Activated T-cell treated with anti-CD3 and anti-CD28 coated beads for 48 hours (primary cell): ENCODE data around the gene CMYA5.
"Not testable (repeated sequence)": the region's sequence is repeated elsewhere in the genome, so short reads cannot be mapped to it uniquely, and the experiment has no call there.

ENCODE experiments used
- DNase-seq: peaks from one replicate; pipeline ENCODE4 v3.0.0-alpha.2; 2020; ENCODE audit warnings: low read depth

Gene CMYA5

DNA sequence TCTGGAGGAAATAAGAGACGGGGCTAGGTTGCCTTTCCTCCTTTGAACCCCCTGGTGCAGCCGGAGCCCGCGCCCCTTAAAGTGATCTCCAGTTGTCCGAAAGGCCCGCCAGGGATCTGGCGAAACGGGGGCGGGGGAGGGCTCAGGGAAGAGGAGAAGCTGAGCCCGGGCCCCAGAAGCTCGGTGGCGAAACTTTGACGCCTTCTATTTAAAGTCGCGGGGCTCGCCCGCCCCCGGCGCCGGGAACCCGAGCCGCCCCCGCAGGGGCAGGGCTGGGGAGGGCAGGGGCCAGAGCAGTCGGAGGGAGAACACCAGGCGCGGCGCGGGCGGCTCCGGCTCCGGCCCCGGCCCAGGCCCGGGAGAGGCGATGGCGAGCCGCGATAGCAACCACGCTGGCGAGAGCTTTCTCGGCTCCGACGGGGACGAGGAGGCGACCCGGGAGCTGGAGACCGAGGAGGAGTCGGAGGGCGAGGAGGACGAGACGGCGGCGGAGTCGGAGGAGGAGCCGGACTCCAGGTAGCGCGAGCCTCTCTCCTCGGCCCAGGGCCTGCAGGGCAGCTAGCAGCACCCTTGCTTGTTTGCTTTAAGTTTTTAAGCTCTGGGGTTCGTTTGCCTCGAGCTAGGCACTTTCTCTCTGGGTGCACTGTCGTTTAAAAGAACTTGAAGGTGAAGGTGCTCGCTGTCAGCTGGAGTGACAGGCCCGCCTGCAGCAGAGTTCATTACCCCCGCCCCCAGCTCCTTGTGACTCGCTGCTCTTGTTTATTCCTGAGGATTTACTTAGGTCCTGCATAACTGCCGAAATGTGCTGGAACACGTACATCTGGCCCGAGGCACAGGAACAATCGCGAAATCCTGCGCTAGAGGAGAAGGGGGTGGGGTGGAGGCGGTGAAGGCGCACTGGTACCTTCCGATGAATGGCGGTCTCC lies at the start of gene CMYA5:
CMYA5 (plus strand) TSS at position 296 of the 926 bp plus-strand sequence; CDS start at position 368, 72 bp downstream.
- no peak for DNase-seq

DNA sequence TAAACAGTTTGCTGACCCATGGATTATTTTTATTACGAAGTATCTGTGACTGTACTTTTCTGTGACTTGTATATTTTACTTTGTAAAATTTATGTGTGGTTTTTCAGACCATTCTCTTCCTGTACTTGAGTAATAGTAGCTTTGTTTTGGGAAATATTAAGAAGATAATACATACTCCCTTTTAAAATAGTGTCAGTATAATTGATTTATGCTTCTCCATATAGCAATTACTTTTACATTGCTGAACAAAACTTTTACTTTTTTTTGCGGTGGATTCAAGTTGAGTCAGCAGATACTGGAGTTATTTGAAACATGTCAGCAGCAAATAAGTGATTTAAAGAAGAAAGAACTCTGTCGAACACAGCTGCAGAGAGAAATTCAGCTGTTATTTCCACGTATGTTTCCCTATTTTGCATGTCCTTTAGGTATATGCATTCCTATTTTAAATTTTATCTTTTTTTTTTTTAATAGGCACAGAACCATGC lies 49.0 kb upstream of the CMYA5 start:
- no peak for DNase-seq

DNA sequence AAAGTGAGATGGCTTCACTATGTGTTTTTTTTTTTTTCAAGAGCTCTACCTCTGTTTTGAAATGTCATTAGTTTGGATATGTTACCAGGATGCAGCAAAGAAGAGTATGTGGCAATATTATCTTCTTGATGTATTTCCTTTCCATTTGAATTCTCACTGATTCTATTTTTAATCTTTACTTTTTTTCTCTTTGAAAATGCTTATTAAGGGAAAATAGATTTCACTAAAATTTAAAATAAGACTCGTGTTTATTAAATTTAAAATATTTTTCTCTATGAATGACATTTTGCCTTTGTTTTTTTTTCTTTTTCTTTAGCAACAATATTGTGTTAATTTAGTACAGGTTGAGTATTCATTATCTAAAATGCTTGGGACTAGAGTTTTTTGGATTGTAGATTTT lies 48.2 kb upstream of the CMYA5 start:
- DNase-seq, result no peak

DNA sequence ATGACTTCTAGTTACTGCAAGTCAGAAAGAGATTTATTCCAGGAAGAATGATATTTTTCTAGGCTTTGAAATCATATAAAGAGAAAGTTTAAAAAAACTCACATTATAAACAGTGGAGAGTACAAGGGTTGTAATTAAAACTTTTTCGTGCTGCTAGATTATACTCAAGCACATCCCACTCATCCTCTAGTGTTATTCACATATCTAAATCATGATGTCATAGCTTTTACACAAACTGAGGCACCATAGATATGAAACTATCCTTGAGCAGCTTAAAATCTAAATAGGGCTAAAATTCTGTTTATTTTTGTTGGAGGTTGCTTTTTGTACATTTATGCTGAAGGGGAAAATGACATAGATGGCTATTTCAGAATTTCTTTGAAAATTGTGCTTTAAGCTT lies 47.4 kb upstream of the CMYA5 start:
- DNase-seq, result no peak

DNA sequence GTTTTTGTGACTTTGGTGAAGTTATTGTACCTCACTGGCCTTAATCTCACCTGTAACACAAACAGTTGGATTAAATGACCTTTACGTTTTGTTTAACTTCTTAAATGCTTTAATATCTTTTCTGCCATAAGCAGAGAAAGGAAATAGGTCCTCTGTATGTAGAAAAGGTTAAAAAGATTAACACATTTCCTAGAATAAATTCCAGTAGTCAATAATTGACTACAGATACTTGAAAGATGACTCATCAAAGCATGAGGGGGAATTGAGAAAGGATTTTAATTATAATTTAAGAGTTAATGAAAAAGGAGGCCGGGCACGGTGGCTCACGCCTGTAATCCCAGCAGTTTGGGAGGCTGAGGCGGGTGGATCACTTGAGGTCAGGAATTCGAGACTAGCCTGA lies 35.8 kb upstream of the CMYA5 start:
- DNase-seq, result no peak

DNA sequence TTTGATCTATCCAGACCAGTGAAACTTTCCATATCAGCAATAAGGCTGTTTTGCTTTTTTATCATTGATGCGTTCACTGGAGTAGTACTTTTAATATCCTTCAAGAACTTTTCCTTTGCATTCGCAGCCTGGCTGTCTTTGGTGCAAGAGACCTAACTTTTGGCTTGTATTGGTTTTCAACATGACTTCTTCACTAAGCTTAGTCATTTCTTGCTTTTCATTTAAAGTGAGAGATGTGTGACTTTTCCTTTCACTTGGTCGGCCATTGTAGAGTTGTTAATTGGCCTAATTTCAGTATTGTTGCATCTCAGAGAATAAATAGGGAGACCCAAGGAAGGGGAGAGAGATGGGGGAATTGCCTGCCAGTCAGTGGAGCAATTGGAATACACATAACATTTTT lies 26.4 kb upstream of the CMYA5 start:
- DNase-seq, result no peak

DNA sequence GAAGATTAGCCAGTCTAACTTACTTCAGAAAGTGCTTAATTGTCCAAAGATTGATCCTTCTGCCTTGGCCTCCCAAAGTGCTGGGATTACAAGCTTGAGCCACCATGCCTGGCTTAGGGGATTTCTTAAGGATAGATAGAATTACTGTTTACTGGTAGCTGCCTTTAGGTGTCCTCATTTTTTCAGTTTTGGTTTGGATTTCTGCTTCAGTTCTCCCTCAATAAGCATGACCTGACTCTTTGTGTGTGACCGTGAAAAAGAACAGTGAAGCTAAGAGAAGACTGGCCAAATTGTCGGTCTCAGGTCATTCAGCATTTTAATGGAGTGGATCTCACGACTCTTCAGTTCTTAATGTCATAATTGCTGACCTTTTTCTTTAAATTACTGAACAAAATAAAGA lies 22.9 kb upstream of the CMYA5 start:
- DNase-seq, result no peak

DNA sequence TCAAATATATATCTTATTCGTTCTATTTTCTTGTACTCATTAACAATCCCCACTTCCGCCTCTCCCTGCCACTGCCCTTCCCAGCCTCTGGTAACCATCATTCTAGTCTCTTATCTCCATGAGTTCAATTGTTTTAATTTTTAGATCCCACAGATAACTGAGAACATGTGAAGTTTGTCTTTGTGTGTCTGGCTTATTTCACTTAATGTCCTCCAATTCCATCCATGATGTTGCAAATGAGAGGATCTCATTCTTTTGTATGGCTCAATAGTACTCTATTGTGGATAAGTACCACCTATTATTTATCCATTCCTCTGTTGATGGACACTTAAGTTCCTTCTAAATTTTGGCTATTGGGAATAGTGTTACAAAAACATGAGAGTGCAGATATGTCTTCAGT lies 17.2 kb upstream of the CMYA5 start:
- DNase-seq, result no peak

DNA sequence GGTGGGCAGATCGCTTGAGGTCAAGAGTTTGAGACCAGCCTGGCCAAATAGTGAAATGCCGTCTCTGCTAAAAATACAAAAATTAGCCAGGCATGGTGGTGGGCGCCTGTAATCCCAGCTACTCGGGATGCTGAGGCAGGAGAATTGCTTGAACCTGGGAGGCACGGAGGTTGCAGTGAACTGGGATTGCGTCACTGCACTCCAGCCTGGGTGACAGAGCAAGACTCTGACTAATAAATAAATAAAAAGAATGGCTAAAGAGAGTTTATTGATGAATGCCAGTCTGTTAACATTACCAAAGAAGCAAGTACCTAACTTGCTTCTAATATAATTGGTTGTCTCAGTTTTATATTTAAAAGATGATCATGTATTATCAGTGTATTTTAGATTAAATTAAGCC lies 13.3 kb upstream of the CMYA5 start:
- not testable (repeated sequence) for DNase-seq

DNA sequence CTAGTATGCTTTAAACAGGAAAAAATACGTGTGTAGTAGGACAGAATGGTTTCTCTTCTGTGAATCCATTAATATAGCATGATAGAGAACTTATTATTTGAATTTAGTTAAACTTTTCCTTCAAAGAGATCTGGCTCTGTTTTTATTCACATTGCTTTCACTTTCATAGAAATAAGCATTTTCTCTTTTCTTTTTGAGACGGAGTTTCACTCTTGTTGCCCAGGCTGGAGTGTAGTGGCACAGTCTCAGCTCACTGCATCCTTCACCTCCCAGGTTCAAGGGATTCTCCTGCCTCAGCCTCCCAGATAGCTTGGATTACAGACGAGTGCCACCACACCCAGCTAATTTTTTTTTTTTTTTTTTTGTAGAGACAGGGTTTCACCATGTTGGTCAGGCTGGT lies 7.5 kb upstream of the CMYA5 start:
- not testable (repeated sequence) for DNase-seq

DNA sequence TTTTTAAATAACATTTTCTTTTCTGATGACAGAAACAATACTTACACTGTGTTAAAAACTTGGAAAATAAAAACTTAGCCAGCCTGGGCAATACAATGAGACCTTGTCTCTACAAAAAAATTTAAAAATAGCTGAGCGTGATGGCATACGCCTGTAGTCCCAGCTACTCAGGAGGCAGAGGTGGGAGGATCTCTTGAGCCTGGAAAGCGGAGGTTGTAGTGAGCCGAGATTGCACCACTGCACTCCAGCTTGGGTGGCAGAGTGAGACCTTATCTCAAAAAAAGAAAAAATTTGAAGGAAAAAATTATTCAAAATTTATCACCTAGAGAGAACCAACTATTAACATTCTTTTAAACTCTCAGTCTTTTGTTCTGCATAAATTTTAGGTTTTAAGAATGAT lies 4.9 kb upstream of the CMYA5 start:
- DNase-seq, result no peak

DNA sequence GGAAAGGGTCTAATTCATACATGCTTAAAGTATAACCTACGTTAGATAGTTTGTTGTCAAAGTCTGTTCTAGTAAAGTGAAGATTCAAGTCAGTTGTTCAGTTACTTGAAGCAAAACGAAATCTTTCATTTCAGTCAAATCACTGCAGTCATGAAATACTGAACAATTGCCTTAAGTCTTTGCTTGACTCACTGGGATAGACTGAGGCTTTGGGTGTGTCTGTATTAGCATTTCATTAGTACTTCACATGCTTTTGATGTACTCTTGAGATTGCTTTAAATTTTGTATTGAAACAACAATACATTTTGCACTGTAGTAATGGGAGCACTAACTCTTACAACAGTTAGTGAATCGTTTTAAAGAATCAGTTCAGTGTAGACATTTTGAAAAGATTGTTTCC lies 4.0 kb upstream of the CMYA5 start:
- no peak for DNase-seq

DNA sequence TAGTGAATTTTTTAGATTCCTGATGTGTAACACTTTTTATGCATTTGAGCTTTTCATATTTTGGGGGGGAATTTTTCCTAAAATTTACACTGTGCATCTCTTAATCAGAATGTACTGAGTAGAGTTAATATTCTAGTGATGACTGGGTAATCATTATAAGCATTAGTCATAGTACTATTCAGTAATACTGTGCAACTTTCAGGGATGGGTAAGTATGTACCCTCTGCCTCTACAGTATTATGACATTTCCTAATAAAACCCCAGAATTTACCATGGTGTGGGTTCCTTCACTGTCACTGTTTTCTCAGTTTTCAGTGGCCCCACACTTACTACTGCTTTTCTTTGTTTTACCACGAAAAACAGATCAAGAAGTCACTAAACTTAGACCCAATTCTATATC lies 2.8 kb upstream of the CMYA5 start:
- DNase-seq, result no peak

DNA sequence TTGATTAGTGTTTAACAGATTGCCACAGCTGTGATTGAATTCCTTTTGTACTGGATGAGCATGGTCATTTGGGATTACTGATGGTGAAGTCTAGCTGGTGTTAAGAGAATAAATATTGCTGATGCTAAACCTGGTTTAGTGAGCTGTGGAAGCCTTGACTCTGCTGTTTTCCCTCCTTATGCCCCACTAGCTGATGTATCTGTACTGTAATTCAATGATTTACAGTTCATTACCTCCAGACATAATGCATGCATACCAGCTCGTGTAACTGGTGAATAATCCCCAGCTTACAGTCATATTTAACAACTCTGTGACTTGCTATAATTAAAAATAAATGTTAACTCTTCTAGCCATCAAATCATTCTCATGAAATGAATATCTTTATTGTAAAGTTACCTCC lies 1.7 kb upstream of the CMYA5 start:
- no peak for DNase-seq

DNA sequence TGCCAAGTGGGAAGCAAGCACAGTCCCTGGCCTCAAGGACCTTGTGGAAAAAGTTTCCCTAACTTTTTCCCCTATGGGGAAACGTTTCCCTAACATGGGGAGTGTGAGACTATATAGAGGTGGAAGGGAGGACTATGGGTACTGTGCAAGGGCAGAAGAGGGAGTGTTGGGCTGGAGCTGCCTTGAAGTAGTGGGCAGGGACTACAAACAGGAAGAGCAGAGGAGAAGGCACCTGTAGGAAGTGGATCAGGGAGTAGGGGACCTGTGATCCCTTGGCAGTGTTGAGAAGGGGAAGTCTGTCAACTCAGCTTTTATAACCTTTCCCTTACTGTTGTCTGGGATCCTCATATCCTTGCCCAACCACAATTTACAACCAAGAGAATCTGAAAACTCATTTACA lies 1.4 kb downstream of the CMYA5 start:
- DNase-seq, result no peak

DNA sequence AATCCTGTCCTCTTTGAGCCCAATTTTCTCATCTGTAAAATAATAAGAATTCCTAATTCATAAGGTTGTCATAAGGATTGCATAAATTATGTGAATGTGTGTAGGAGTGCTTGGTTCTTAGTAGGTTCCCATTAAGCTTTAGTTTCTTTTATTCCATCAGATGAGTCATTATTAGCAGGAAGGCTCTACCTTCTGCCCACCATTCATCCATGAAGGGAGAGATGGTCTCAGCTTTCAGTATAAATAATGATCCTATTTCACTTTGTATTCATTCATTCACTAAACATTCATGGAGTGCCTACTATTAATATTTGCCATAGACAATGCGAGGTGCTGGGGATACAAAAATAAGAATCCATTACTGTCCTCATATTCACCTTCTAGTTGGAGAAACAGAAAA lies 3.0 kb downstream of the CMYA5 start:
- no peak for DNase-seq

DNA sequence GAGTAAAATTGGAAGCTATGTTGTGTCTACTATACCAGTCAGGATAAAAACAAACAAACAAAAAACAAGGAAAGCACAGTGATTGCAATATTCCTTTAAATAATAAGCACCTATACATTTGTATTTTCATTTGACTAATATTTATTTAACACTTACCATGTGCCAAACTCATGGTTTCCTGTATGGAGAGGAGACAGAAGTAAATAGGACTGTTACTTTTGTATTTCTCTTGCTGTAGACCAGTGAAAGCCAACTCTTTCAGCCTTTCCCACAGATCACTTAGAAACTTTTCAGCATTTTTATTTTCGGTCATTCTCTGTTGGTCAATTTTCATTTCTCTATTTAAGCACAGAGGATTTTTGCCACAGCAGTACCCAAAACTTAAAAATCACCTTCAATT lies 4.5 kb downstream of the CMYA5 start:
- DNase-seq, result no peak

DNA sequence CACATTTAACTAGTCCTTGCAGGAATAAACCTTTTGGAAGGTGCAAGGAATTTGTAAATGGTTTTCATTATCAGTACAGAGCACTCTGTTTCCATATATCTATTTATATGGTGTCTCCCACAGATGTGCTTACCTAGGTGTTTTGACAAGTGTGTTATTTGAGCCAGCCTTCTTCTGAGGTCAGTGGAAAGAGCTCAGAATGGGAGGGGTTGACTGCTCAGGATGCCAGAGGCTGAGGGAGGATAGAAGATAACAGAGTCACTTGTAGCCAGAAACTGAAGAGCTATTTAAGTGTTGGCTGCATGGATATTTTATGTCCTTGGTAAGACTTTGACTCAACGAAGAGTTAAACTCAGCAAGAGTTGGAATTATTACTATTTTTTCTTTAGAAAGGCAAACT lies 5.0 kb downstream of the CMYA5 start:
- DNase-seq, result no peak

DNA sequence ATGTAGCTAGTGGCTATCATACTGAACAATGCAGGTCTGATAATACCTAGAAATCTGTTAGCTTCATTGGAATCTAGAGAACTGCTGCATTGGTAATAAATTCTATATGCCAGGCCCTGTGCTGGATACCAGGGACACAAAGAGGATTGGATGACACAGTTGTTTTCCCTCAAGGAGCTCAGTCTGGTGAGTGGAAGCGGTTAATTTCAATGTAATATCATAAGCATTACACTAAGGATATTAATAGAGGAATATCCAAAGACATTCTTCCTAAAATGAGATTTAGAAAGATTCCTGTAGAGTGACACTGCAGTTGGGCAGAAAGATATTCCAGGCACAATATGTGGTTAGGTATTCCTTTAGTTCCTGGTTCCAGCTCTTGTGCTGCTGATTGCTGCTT lies 5.9 kb downstream of the CMYA5 start:
- no peak for DNase-seq

DNA sequence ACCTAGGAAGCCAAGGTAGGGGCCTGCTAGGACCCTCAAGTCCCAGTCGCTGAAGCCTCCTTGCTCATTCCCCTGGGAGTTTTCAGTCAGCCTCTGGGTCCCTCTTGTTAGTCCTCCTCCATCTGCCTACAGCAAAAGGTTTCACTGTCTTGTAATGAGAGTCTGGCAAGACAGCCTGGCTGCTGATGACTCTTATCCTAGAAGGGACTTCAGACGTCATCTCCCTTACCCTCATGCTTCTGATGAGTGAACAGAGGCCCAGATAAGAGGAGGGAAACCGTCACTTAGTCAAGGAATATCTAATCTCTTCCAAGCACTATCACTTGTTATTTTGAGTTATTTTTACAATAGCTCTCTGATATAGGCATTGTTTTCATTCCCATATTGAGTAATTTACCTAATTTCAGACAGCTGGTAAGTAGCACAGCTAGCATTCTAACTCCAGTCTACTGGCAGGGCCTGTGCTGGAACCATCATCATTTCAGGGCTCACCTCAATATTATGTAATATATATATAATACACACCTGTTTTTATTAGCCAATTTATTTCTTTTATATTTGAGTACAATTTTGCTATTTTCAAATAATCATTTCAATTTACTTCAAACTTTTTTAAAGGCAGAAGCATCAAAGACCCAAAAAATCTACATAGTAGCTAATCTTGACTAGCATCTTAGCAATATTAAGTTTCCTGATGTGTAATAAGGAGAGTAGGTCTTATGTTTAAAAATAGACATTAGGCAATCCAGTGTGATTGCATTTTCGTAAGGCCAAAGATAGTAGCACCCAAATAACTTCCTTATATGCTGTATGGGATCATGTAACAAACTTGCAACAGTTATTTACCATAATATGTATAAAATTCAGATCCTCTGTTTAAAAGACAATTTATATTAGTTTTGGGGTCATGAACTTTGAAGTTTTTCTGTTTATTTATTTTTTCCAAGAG lies 7.9 kb downstream of the CMYA5 start:
- DNase-seq, result no peak

DNA sequence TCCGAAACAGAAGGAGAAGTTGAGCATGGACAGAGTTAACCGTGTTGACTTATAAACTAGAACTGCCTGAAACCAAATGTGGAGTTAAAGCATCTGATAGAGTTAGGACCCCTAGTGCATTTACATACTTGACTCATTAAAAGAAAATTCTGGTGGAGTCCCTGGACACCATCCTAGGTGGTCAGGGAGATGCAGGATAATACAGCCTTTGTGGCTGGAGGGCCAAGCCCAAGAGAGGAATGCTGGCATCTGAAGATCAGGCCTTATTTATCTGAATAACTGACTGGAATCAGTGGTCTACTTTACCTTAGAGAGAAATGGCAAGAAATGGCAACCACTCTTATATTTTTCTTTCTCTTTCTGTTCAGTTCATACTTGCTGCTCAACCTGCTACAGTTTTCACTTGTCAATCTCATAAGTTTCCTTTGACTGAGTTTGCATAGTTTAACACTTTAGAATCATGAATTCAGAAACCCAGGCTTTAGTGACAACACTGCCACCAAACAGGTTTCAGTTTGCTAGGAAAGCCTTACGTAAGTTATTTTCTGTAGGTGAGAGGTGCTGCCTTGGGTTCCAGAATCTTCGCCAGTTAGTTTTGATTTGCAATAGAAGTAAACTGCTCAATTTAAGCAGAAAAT lies 10.2 kb downstream of the CMYA5 start:
- DNase-seq, result no peak

DNA sequence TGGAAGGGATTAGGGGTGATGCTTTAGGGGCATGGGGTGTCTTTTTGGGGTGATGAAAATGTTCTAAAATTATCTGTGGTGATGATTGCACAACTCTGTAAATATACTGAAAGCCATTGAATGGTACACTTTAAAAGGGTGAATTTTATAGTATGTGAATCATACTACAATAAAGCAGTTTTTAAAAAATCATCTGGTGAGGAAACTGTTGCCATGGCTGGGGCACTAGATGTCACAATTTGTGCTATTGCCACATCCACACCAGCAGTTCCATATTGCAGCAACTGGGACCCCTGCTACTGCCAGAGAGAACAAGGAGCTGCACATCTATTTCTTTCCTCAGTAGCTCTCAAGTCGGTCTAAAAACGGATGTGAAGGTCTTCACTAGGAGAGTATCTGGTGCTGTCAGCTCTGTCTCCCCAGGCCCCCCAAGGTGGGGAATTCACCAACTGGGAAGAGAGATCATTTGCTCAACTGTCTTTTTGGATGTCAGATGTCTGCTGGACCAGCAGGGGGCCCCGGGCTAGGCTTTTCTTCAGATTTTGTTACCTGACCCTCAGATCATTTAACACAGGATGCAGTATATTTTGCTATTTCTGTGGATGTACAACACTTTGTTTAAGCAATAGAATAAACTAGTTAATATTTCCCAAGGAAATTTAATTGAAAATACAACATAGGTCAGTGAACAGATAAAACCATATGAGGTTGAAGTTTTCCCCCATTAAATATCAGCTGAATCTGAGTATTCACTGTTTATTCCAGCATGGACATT lies 13.2 kb downstream of the CMYA5 start:
- DNase-seq, result peak; percentile 11
